Stomach smooth muscle (tissue), 2 donors: ENCODE results near the gene GLS.
A peak's percentile ranks its signal among the peaks of the same experiment; 100 is the strongest.
"Not testable (repeated sequence)": the region's sequence is repeated elsewhere in the genome, so short reads cannot be mapped to it uniquely, and the experiment has no call there.

ENCODE experiments used
- H3K27ac ChIP-seq: one replicate; pipeline ENCODE4 v1.7.0; 2013; ENCODE audit warnings: mild to moderate bottlenecking, low read length, inconsistent platforms
- H3K27me3 ChIP-seq, 2 donors: one replicate each; pipeline ENCODE4 v1.7.0; 2013; ENCODE audit warnings: low read length in 2 of 2; ENCODE audit not compliant: insufficient read depth in 2 of 2, control insufficient read depth in 1 of 2
- H3K36me3 ChIP-seq, 2 donors: one replicate each; pipeline ENCODE4 v1.7.0; 2013; ENCODE audit warnings: low read length in 2 of 2; ENCODE audit not compliant: control insufficient read depth in 2 of 2, insufficient read depth in 2 of 2
- H3K4me1 ChIP-seq: one replicate; pipeline ENCODE4 v1.7.0; 2013; ENCODE audit warnings: low read length; ENCODE audit not compliant: control insufficient read depth, insufficient read depth
- H3K4me3 ChIP-seq, 2 donors: one replicate each; pipeline ENCODE4 v1.7.0; 2013; ENCODE audit warnings: low read length in 2 of 2
- H3K9ac ChIP-seq, 2 donors: one replicate each; pipeline ENCODE4 v1.7.0; 2013; ENCODE audit warnings: low read length in 2 of 2, mild to moderate bottlenecking in 1 of 2
- H3K9me3 ChIP-seq, 2 donors: one replicate each; pipeline ENCODE4 v1.7.0; 2013; ENCODE audit warnings: low read length in 2 of 2; ENCODE audit not compliant: control insufficient read depth in 2 of 2
- donor health status: healthy.
- donor health status: Pancreatic carcinoma.

Gene GLS

DNA sequence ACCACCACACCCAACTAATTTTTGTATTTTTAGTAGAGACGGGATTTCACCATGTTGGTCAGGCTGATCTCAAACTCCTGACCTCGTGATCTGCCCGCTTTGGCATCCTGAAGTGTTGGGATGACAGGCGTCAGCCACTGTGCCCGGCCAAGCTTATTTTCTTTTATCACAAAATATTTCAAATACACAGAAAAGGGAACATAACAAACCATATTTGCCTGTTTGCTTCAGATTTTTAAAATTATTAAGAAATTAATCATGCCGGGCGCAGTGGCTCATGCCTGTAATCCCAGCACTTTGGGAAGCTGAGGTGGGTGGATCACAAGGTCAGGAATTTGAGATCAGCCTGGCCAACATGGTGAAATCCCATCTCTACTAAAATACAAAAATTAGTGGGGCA is 7.2 kb upstream of the GLS start:
- not testable (repeated sequence) for H3K4me3 ChIP-seq, H3K9me3 ChIP-seq, H3K4me1 ChIP-seq, H3K9ac ChIP-seq, H3K27ac ChIP-seq, H3K27me3 ChIP-seq, H3K36me3 ChIP-seq

DNA sequence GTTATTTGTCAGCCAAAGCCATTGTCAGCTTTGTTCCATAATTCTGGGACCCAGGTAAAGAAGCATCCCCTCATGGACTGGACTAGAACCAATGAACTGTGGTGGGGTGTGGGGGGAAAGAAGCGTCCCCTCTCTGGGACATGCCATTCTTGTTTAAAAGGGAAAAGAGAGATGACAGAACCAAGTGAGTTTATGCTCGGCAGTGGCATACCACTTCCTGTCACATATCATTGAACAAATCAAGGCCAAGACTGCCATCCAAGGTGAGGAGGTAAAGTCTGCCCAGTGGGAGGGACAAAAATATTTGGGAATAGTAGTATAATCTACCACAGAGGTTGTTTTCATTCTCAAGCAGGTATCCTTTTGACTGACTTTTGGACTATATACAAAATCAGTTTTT is 4.7 kb upstream of the GLS start:
- no peak overlapping the region for H3K27ac ChIP-seq
- no peaks in the 10 kb centered on the region for H3K27me3 ChIP-seq
- H3K4me1 ChIP-seq = no peaks in the 10 kb centered on the region
- H3K4me3 ChIP-seq = no peak overlapping the region
- no peaks in the 10 kb centered on the region for H3K9me3 ChIP-seq
- no peaks in the 10 kb centered on the region for H3K36me3 ChIP-seq
- no peak overlapping the region for H3K9ac ChIP-seq

DNA sequence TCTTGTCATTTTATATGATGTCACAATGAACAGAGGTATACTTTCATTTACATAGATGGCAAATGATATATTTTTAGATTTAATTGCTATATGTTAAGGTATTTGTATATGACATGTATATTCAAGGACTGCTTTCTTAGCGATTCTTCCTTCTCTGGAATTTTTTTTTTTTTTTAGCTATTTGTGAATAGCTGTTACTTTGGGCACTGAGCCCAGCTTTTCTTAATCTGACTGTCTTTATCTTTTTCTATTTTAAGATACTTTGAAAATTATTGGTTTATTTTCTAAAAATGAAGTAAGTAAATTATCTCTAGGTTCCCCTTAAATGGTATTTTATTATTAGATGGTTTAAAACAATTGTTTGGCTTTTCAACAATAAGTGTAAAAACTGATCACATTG is 4.0 kb upstream of the GLS start:
- Histone ChIP-seq H3K9me3 (no peaks in the 10 kb centered on the region), H3K36me3 (no peaks in the 10 kb centered on the region), H3K4me1 (no peaks in the 10 kb centered on the region), H3K4me3 (no peak overlapping the region), H3K27ac (no peak overlapping the region), H3K27me3 (no peaks in the 10 kb centered on the region), H3K9ac (no peak overlapping the region)

DNA sequence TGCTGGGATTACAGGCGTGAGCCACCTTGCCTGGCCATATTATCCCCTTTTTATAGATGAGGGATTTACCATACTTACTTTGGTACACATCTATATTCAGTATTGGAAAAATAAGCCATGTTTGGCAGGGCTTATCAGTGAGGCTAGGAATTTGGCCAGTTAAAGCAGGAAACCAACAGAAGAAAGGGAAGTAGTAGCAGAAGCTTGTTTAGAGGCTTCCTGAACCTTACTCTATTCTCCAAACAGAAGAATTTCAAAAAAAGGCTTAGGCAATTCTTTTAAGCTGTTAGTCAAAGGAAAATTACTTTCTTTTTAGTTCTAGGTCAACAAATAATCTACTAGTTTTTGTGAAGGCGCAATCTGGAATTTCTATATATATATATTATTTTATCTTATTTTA is 3.2 kb upstream of the GLS start:
- no peaks in the 10 kb centered on the region for H3K4me1 ChIP-seq
- H3K9me3 ChIP-seq = no peaks in the 10 kb centered on the region
- no peak overlapping the region for H3K27ac ChIP-seq

DNA sequence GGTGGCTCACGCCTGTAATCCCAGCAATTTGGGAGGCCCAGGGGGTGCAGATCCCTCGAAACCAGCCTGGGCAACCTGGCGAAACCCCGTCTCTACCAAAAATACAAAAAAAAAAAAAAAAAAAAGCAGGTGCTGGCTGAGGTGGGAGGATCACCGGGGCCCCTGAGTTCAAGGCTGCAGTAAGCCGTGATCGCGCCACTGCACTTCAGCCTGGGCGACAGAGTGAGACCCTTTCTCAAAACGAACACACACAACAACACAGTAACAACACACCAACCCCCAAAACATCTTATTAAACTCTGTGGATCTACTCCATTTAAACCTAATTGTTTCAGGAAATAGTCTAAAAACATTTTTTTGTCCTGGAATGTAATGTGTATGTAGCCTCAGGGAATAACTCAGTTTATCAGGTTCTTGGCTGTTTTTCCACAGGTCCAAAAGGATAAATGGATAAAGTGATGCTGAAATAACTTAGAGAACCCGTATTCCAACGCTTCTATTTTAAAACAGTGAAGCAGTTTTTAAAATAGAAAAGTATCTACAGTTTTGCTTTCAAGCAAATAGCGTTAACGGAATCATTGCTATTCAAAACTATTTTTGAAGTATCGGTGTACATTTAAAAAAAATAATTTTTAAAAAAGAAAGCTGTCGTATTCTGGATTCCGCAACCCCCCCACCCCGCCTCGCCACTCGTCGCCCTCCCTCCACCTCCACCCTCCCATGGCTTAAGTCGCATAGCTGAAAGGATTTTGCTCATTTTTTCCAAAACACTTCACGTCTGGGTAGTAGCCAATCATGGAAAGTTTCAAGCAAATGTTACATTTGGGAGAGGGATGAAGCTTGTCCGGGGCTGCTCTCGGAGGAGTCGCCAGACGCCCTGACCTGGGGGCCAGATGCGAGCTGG is 895 bp upstream of the GLS start:
- Histone ChIP-seq H3K4me3 (peak overlapping the region; percentile 87 to 89), H3K4me1 (no peaks in the 10 kb centered on the region), H3K9ac (peak overlapping the region; percentile 81 to 84), H3K27ac (peak overlapping the region; percentile 88), H3K36me3 (no peaks in the 10 kb centered on the region), H3K9me3 (no peaks in the 10 kb centered on the region), H3K27me3 (no peaks in the 10 kb centered on the region)

More for the DNA sequence above, 3.2 kb upstream of the GLS start:
- Histone ChIP-seq H3K4me3 (no peak overlapping the region), H3K36me3 (no peaks in the 10 kb centered on the region), H3K9ac (no peak overlapping the region), H3K27me3 (no peaks in the 10 kb centered on the region)

DNA sequence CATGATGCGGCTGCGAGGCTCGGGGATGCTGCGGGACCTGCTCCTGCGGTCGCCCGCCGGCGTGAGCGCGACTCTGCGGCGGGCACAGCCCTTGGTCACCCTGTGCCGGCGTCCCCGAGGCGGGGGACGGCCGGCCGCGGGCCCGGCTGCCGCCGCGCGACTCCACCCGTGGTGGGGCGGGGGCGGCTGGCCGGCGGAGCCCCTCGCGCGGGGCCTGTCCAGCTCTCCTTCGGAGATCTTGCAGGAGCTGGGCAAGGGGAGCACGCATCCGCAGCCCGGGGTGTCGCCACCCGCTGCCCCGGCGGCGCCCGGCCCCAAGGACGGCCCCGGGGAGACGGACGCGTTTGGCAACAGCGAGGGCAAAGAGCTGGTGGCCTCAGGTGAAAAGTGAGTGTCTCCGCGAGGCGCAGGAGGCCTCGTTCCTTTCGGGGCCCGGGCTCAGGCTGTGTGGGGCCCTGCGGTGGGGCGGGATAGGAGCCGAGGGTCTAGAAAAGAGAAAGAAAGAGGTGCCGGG is 520 bp downstream of the GLS start:
- H3K9me3 ChIP-seq = no peaks in the 10 kb centered on the region
- peak overlapping the region; percentile 88 for H3K27ac ChIP-seq
- no peaks in the 10 kb centered on the region for H3K36me3 ChIP-seq
- peak overlapping the region; percentile 82 to 87 for H3K4me3 ChIP-seq
- no peaks in the 10 kb centered on the region for H3K27me3 ChIP-seq
- H3K9ac ChIP-seq = peak overlapping the region; percentile 78 to 81
- no peaks in the 10 kb centered on the region for H3K4me1 ChIP-seq

DNA sequence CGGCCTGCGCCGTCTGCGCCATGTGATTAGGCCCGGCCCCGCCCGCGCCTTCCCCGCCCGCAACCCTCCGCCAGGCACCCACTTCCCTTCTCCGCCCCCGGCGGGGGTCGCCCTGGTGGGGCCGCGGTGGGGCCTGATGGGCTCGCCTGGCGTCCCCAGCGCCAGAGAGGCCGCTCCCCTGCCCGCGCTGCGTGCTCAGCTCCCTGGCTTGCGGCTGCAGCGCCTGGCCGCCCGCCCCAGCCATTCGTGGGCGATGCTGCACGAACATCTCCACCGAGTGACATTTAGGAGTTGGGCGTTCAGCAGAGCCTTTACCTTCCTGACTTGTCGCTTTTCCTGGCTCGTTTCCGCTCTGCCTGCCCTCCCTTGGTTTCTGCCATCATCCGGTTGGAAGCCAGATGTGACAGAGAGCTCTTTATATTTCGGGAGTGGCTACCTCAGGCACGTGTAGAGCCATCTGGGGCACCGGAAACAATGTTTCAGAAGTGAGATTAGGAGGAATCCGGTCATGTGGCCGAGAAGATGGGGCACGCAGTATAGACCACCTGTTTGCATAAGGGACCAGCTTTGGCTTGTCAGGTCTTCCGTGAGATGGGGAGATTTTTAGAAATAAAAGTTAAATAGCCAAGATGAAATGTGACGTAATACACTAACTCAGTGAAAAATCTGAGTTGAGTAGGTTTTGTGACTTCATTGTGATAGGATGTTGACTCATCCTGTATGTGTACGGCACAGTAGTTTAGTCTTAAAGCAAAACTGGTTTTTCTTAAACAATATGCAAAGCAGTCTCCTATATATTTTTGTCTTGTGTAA is 1.2 kb downstream of the GLS start:
- peak overlapping the region; percentile 82 to 87 for H3K4me3 ChIP-seq

DNA sequence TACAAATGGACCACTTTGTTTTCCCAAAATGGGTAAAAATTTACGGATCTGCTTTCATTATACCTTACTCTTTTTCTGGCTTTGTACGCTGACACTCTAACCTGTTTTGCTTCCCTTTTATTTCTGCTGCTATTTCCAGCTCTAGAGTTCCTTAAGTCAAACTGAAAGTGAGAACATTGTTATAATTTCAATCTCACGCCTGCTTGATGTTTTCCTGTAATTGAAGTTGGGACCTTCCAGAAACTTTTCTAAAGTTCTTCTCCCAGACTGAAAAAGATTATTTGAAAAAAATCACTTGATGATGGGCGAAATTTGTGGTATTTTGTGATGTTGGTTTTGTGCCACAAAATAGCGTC is 1.8 kb downstream of the GLS start:
- Histone ChIP-seq H3K9ac (peak overlapping the region; percentile 78 to 81), H3K36me3 (no peaks in the 10 kb centered on the region), H3K4me3 (peak overlapping the region; percentile 82 to 87), H3K4me1 (peaks cover 4% of the 10 kb centered on the region), H3K9me3 (no peaks in the 10 kb centered on the region), H3K27ac (peak overlapping the region; percentile 63), H3K27me3 (no peaks in the 10 kb centered on the region)

More for the DNA sequence above, 1.2 kb downstream of the GLS start:
- Histone ChIP-seq H3K27ac (peak overlapping the region; percentile 63), H3K9me3 (no peaks in the 10 kb centered on the region), H3K36me3 (no peaks in the 10 kb centered on the region), H3K27me3 (no peaks in the 10 kb centered on the region), H3K9ac (peak overlapping the region; percentile 78 to 81), H3K4me1 (no peaks in the 10 kb centered on the region)

DNA sequence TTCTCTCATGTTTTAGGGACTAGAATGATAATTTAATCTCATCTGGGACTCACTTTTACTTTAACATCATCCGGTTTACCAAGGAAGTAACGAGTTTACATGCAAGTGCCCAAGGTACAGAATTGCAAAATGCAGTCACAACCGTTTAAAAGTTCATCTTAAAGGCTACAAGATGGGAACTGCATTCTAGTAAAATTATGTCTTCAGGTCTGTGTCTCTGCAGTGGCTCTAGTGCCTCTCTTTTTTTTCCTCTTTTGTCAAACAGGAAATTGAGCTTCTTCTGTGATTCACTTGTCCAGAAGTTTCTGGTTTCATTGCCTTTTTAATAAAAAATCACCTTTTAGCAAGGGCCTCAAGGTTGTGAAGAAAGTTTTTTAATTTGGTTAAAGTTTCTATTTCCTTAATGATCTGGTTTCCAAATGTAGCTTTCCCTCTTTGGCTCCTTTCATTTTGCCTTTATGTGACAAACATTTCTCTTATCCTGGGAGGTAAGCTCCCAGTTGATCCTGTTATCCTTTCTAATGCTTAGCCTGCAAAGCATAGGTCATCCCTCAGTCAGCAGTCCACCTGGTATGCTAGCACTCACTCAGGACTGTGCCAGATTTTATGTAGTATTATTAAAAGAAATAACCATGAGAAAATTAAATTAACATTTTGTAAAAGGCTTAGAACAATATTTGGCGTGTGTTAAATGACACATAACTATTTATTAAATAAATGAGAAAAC is 2.4 kb downstream of the GLS start:
- H3K27me3 ChIP-seq = no peaks in the 10 kb centered on the region
- no peak overlapping the region for H3K27ac ChIP-seq
- H3K9ac ChIP-seq = peak overlapping the region; percentile 7 to 81
- H3K4me1 ChIP-seq = peaks cover 4% of the 10 kb centered on the region
- H3K9me3 ChIP-seq = no peaks in the 10 kb centered on the region
- H3K4me3 ChIP-seq = peak overlapping the region; percentile 82 to 87
- H3K36me3 ChIP-seq = no peaks in the 10 kb centered on the region

DNA sequence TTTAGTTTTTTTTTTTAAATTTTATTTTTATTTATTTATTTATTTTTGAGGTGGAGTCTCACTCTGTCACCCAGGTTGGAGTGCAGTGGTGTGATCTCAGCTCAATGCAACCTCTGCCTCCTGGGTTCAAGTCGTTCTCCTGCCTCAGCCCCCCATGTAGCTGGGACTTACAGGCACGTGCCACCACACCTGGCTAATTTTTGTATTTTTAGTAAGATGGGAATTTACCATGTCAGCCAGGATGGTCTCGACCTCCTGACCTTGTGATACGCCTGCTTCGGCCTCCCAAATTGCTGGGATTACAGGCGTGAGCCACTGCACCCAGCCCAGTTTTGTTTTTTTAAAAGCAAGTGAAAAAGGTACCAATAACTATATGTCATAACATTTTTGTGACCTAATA is 5.2 kb downstream of the GLS start:
- not testable (repeated sequence) for H3K36me3 ChIP-seq, H3K27ac ChIP-seq, H3K9me3 ChIP-seq, H3K27me3 ChIP-seq, H3K4me1 ChIP-seq, H3K4me3 ChIP-seq, H3K9ac ChIP-seq
